Measurements from ENCODE around the gene OXLD1.

- TF ChIP-seq CTCF (IDR thresholded peaks at IDR 0.05; ENCODE audit: borderline replicate concordance, extremely low read depth, low read length, poor library complexity, severe bottlenecking) (no peak), EZH2 (IDR thresholded peaks at IDR 0.05; ENCODE audit: borderline replicate concordance, low read depth, low read length, severe bottlenecking) (no peak)
Measured at GRCh38 chr17:81713556-81714411, 47.4 kb upstream of the OXLD1 start.

Data from DND-41 (cell line).